GM12872 (cell line): ENCODE measurements around the gene ASCC1.

Source experiments
- TF ChIP-seq, protein P1 (sequence below): IDR thresholded peaks from 3 replicates; pipeline ENCODE4 v1.5.1; 2011; ENCODE audit warnings: low read depth, mild to moderate bottlenecking, low read length, moderate library complexity; ENCODE audit not compliant: insufficient read depth

ASCC1 gene

DNA sequence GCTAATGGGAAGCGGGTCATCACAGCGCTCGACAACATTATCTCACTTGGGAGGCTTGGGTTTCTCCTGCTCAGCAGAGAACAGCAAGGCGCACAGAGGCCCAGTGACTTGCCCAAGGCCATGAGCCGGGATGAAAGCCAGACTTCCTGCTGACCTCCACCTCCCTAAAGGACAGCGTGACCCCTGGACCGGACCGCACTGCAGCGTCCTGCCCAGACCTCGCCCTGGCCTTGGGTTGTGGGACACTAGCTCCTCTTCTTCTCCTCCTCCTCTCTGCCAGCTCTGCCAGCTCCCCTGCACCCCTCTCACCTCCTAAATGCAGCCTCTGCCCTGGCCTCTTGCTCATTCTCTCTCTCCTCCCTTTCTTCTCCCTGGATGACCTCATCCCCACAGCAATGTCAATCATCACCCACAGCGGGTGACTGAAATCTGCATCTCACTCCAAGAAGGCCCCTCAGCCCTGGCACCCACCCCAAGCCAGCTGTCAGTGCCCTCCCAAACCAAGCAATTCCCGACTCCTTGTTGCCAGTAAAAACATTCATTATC, 147.1 kb downstream of the ASCC1 start:
- TF ChIP-seq, protein P1, sequence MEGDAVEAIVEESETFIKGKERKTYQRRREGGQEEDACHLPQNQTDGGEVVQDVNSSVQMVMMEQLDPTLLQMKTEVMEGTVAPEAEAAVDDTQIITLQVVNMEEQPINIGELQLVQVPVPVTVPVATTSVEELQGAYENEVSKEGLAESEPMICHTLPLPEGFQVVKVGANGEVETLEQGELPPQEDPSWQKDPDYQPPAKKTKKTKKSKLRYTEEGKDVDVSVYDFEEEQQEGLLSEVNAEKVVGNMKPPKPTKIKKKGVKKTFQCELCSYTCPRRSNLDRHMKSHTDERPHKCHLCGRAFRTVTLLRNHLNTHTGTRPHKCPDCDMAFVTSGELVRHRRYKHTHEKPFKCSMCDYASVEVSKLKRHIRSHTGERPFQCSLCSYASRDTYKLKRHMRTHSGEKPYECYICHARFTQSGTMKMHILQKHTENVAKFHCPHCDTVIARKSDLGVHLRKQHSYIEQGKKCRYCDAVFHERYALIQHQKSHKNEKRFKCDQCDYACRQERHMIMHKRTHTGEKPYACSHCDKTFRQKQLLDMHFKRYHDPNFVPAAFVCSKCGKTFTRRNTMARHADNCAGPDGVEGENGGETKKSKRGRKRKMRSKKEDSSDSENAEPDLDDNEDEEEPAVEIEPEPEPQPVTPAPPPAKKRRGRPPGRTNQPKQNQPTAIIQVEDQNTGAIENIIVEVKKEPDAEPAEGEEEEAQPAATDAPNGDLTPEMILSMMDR: no peak

- TF ChIP-seq, protein P1: no peak
These were observed 147.8 kb downstream of the ASCC1 start for GRCh38 chr10:72068126-72068765.

DNA sequence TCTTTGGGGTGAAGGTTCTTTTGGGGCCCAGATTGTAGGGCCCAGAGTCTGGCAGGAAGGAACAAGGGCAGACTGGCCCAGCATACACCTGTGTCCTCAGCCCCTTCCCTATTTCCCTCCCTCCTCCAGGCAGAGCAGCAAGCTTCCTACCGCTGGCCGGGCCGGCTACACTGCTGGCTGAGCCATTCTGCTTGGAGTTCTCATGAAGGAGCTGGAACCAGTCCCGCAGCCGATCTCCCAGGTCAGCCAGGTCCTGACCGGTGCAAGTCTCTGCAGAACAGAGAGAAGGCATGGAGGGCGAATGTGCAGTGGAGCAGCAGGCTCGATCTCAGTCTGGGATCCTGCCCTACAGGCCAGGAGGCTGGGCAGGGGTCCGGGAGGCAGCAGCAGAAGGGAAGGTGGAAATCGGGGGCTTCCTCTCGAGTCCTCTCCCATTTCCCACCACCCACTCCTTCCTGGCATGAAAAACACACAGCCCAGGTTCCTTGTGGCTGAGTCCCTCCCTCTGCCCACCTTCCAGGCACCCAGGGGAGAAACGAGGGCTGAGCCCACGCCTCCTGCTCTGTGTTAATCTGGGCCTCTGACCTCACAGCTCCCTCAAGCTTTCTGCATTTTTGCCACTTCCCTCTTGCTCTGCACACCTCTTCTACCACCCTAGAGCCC, 148.5 kb downstream of the ASCC1 start:
- TF ChIP-seq, protein P1: no peak

- TF ChIP-seq, protein P1: no peak
These were observed 149.5 kb downstream of the ASCC1 start for GRCh38 chr10:72066318-72067284.

DNA sequence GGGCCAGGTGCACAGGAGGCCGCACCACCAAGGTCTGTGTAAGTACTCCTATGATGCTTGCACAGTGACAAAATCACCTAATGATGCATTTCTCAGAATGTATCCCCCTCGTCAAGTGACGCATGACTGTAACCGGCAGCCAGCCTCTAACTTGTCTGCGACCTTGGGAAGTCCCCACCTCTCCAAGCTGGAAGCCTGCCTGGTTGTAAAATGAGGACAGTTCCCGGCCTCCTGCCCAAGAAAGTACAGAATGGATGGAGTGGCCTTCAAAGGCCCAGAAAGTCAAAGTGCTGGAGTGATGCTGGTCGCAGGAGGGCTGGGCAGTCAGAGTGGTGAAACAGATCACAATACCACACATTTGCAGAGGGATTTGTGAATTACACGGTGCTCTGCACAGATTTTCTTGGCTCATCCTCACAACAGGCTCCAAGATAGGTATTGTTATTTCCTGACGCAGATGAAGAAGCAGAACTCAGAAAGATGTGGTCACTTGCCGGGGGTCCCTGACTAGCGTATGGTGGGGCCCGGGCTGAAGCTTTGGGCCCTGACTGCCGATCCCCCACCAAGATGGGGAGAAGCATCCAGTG, 150.5 kb downstream of the ASCC1 start:
- TF ChIP-seq, protein P1: no peak

GRCh38 chr10:72063703-72064391, 152.2 kb downstream of the ASCC1 start:
- TF ChIP-seq, protein P1: no peak
